Measurements from ENCODE around the gene PRDM16.
A peak's percentile ranks its signal among the peaks of the same experiment; 100 is the strongest.

The PRDM16 gene

GRCh38 chr1:3176028-3176427 is 107.0 kb downstream of the PRDM16 start:
- H3K4me3 ChIP-seq (ENCODE audit: low read depth, low read length): no peak overlapping the region
- DNase-seq (ENCODE audit: low read depth): no peak
- no peak for TF ChIP-seq MYC (IDR thresholded peaks at IDR 0.05; ENCODE audit: low read depth, low read length)
- TF ChIP-seq MAX (IDR thresholded peaks at IDR 0.05; ENCODE audit: low read depth, low read length): no peak

- DNase-seq (ENCODE audit: low read depth): no peak
- no peak overlapping the region for H3K4me3 ChIP-seq (ENCODE audit: low read depth, low read length)
- TF ChIP-seq MAX (IDR thresholded peaks at IDR 0.05; ENCODE audit: low read depth, low read length): no peak
- TF ChIP-seq MYC (IDR thresholded peaks at IDR 0.05; ENCODE audit: low read depth, low read length): no peak
- no peak for TF ChIP-seq CTCF (IDR thresholded peaks at IDR 0.05; ENCODE audit: low read depth, low read length)
- no peak for TF ChIP-seq POLR2A (IDR thresholded peaks at IDR 0.05; ENCODE audit: extremely low read depth, insufficient read length)
Observed at GRCh38 chr1:3176820-3177219, 107.8 kb downstream of the PRDM16 start.

GRCh38 chr1:3178279-3178678 is 109.3 kb downstream of the PRDM16 start:
- no peak for TF ChIP-seq POLR2A (IDR thresholded peaks at IDR 0.05; ENCODE audit: extremely low read depth, insufficient read length)
- TF ChIP-seq MAX (IDR thresholded peaks at IDR 0.05; ENCODE audit: low read depth, low read length): no peak
- TF ChIP-seq CTCF (IDR thresholded peaks at IDR 0.05; ENCODE audit: low read depth, low read length): no peak
- no peak for TF ChIP-seq MYC (IDR thresholded peaks at IDR 0.05; ENCODE audit: low read depth, low read length)

GRCh38 chr1:3179471-3179870 is 110.5 kb downstream of the PRDM16 start:
- TF ChIP-seq CTCF (IDR thresholded peaks at IDR 0.05; ENCODE audit: low read depth, low read length): no peak
- TF ChIP-seq POLR2A (IDR thresholded peaks at IDR 0.05; ENCODE audit: extremely low read depth, insufficient read length): no peak
- no peak for TF ChIP-seq MAX (IDR thresholded peaks at IDR 0.05; ENCODE audit: low read depth, low read length)
- TF ChIP-seq MYC (IDR thresholded peaks at IDR 0.05; ENCODE audit: low read depth, low read length): no peak
- no peak for DNase-seq (ENCODE audit: low read depth)
- H3K4me3 ChIP-seq (ENCODE audit: low read depth, low read length): no peak overlapping the region

More at GRCh38 chr1:3178279-3178678, 109.3 kb downstream of the PRDM16 start:
- no peak for DNase-seq (ENCODE audit: low read depth)
- no peak overlapping the region for H3K4me3 ChIP-seq (ENCODE audit: low read depth, low read length)

GRCh38 chr1:3180915-3181314 is 111.9 kb downstream of the PRDM16 start:
- no peak for DNase-seq (ENCODE audit: low read depth)
- H3K4me3 ChIP-seq (ENCODE audit: low read depth, low read length): no peak overlapping the region
- no peak for TF ChIP-seq CTCF (IDR thresholded peaks at IDR 0.05; ENCODE audit: low read depth, low read length)
- no peak for TF ChIP-seq MYC (IDR thresholded peaks at IDR 0.05; ENCODE audit: low read depth, low read length)
- no peak for TF ChIP-seq MAX (IDR thresholded peaks at IDR 0.05; ENCODE audit: low read depth, low read length)

- no peak overlapping the region for H3K4me3 ChIP-seq (ENCODE audit: low read depth, low read length)
- no peak for DNase-seq (ENCODE audit: low read depth)
- TF ChIP-seq MAX (IDR thresholded peaks at IDR 0.05; ENCODE audit: low read depth, low read length) (peak; percentile 17; the same call in 1 of the 2 replicates), CTCF (IDR thresholded peaks at IDR 0.05; ENCODE audit: low read depth, low read length) (no peak)
Observed at GRCh38 chr1:3181956-3182355, 113.0 kb downstream of the PRDM16 start.
